SK-N-SH (cell line): ENCODE measurements around the gene GNG5. TPM values are rescaled to one million over a fixed set of nuclear protein-coding genes. Genes with fewer than 3 reads are reported as not detected.

Experiments
- CTCF ChIA-PET: fragments of 300-600, 350-600 bp; formaldehyde crosslinking; extraction: SDS; loops from one replicate; lab custom pipeline; 2021; lab: Yijun Ruan, JAX
- POLR2A ChIA-PET: fragments of 350-600 bp; sonication (Branson Sonifier 250); formaldehyde crosslinking; extraction: SDS; loops from one replicate; lab custom pipeline; 2020; ENCODE audit warnings: antibody characterized with exemption, inconsistent platforms; lab: Yijun Ruan, JAX
- DNase-seq: peaks from one replicate; pipeline ENCODE4 v3.0.0; 2012
- H2AFZ ChIP-seq: fragments of 200-600 bp; sonication (generic); 2 replicates; pipeline ENCODE4 v1.8.1; 2016; ENCODE audit warnings: antibody characterized with exemption, mild to moderate bottlenecking, low read depth
- H3F3A ChIP-seq: fragments of 200-600 bp; sonication (generic); replicated peaks from 2 replicates; pipeline ENCODE3; 2016; ENCODE audit warnings: antibody characterized with exemption, mild to moderate bottlenecking; ENCODE audit not compliant: insufficient read depth
- H3K27ac ChIP-seq, 2 experiments: fragments of 200-500 bp in 1 of 2; fragments of 200-600 bp in 1 of 2; sonication (Bioruptor generic) in 1 of 2; sonication (generic), shearing (Covaris generic) in 1 of 2; 2 replicates each; pipeline versions ENCODE4 v1.5.1 to v1.6.1; 2014 to 2016; ENCODE audit warnings: low read depth in 2 of 2, inconsistent platforms in 1 of 2, low read length in 1 of 2, mild to moderate bottlenecking in 1 of 2, mixed read lengths in 1 of 2
- H3K27me3 ChIP-seq: fragments of 200-600 bp; sonication (generic), shearing (Covaris generic); 2 replicates; pipeline ENCODE4 v1.6.1; 2016; ENCODE audit warnings: mixed run types; ENCODE audit not compliant: insufficient read depth
- H3K36me3 ChIP-seq, 2 experiments: fragments of 200-500 bp in 1 of 2; fragments of 200-600 bp in 1 of 2; sonication (Bioruptor generic) in 1 of 2; sonication (generic) in 1 of 2; replicated peaks in 1 of 2; 2 replicates each; pipeline versions ENCODE3 to v1.5.1; 2014 to 2016; ENCODE audit warnings: low read length in 1 of 2, mild to moderate bottlenecking in 1 of 2; ENCODE audit not compliant: insufficient read depth in 2 of 2, control insufficient read depth in 1 of 2
- H3K4me1 ChIP-seq, 2 experiments: fragments of 200-500 bp in 1 of 2; fragments of 200-600 bp in 1 of 2; sonication (Bioruptor generic) in 1 of 2; sonication (generic), shearing (Covaris generic) in 1 of 2; 2 replicates each; pipeline versions ENCODE4 v1.5.1 to v1.6.1; 2014 to 2016; ENCODE audit warnings: low read depth in 1 of 2, low read length in 1 of 2, mixed run types in 1 of 2; ENCODE audit not compliant: insufficient read depth in 2 of 2, control insufficient read depth in 1 of 2
- H3K4me2 ChIP-seq: fragments of 200-600 bp; sonication (generic), shearing (Covaris generic); 2 replicates; pipeline ENCODE4 v1.6.1; 2017; ENCODE audit warnings: mixed run types
- H3K4me3 ChIP-seq, 2 experiments: fragments of 200-500 bp in 1 of 2; fragments of 200-600 bp in 1 of 2; sonication (Bioruptor generic) in 1 of 2; sonication (generic), shearing (Covaris generic) in 1 of 2; 2 replicates each; pipeline versions ENCODE4 v1.5.1 to v1.8.1; 2014 to 2016; ENCODE audit warnings: low read depth in 2 of 2, inconsistent platforms in 1 of 2, low read length in 1 of 2, mild to moderate bottlenecking in 1 of 2, mixed read lengths in 1 of 2, moderate library complexity in 1 of 2
- H3K79me2 ChIP-seq: fragments of 200-600 bp; sonication (generic); 2 replicates; pipeline ENCODE4 v1.8.1; 2017; ENCODE audit warnings: mild to moderate bottlenecking; ENCODE audit not compliant: insufficient read depth
- H3K9ac ChIP-seq: fragments of 200-600 bp; sonication (generic); 2 replicates; pipeline ENCODE4 v1.6.1; 2017; ENCODE audit warnings: mixed run types
- H3K9me2 ChIP-seq: fragments of 200-600 bp; sonication (generic); 2 replicates; pipeline ENCODE4 v1.6.1; 2017; ENCODE audit warnings: mixed run types
- H3K9me3 ChIP-seq: fragments of 200-600 bp; sonication (generic); 2 replicates; pipeline ENCODE4 v1.6.1; 2017; ENCODE audit warnings: mixed run types, mild to moderate bottlenecking, moderate library complexity
- H4K20me1 ChIP-seq: fragments of 200-600 bp; sonication (generic); 2 replicates; pipeline ENCODE4 v1.6.1; 2017; ENCODE audit warnings: mild to moderate bottlenecking, mixed run types; ENCODE audit not compliant: insufficient read depth
- CHD2 ChIP-seq: fragments of 150-350 bp; IDR thresholded peaks from 2 replicates; pipeline ENCODE4 v1.6.1; 2018; ENCODE audit warnings: low read length; ENCODE audit not compliant: partially characterized antibody
- EP300 ChIP-seq, 2 experiments: IDR thresholded peaks; 2 replicates each; pipeline versions ENCODE4 v1.4.0 to v1.6.1; 2012; ENCODE audit warnings: borderline replicate concordance in 1 of 2, low read depth in 1 of 2, low read length in 1 of 2
- FOSL2 ChIP-seq: IDR thresholded peaks from 2 replicates; pipeline ENCODE4 v1.4.0; 2012; ENCODE audit warnings: low read depth, mild to moderate bottlenecking, moderate library complexity, borderline replicate concordance
- FOXJ3 ChIP-seq: sonication (generic); formaldehyde crosslinking; IDR thresholded peaks from 2 replicates; pipeline ENCODE4 v1.5.1; 2020; ENCODE audit warnings: mild to moderate bottlenecking, missing genetic modification reagents
- GABPA ChIP-seq: IDR thresholded peaks from 2 replicates; pipeline ENCODE4 v1.4.0; 2012; ENCODE audit warnings: low read depth, mild to moderate bottlenecking
- GATA2 ChIP-seq: sonication (generic); formaldehyde crosslinking; IDR thresholded peaks from 2 replicates; pipeline ENCODE4 v1.5.0; 2020; ENCODE audit warnings: mild to moderate bottlenecking, missing genetic modification reagents
- MEF2A ChIP-seq: IDR thresholded peaks from 2 replicates; pipeline ENCODE4 v1.4.0; 2012; ENCODE audit warnings: low read depth, borderline replicate concordance
- NRF1 ChIP-seq: IDR thresholded peaks from 2 replicates; pipeline ENCODE4 v1.6.1; 2012; ENCODE audit warnings: low read depth, mild to moderate bottlenecking, low read length
- RAD21 ChIP-seq: IDR thresholded peaks from 2 replicates; pipeline ENCODE4 v1.6.1; 2012; ENCODE audit warnings: mild to moderate bottlenecking, low read length
- RFX5 ChIP-seq: IDR thresholded peaks from 2 replicates; pipeline ENCODE4 v1.6.1; 2012; ENCODE audit warnings: mild to moderate bottlenecking, improper control_type of control experiment, low read length
- SIN3A ChIP-seq: IDR thresholded peaks from 2 replicates; pipeline ENCODE4 v1.6.1; 2012; ENCODE audit warnings: low read depth, mild to moderate bottlenecking, low read length, moderate library complexity, borderline replicate concordance
- TAF1 ChIP-seq: IDR thresholded peaks from 2 replicates; pipeline ENCODE4 v1.6.1; 2012; ENCODE audit warnings: low read depth, mild to moderate bottlenecking, low read length, moderate library complexity, borderline replicate concordance
- TCF12 ChIP-seq: IDR thresholded peaks from 2 replicates; pipeline ENCODE4 v1.4.0; 2012
- YY1 ChIP-seq: IDR thresholded peaks from 2 replicates; pipeline ENCODE4 v1.4.0; 2012; ENCODE audit warnings: low read depth, mild to moderate bottlenecking
- whole genome bisulfite sequencing: methylation state at CpG from one replicate; pipeline ENCODE4 v1.1.6; 2017; ENCODE audit warnings: low lambda C conversion rate; 5-methylcytosine and 5-hydroxymethylcytosine counted together
- polyA plus RNA-seq, 3 experiments: library from polyadenylated mRNA; depleted of rRNA; stranded (reverse); fragments of >200 nt; gene quantifications; 2 replicates each; pipeline ENCODE4 v1.2.3, GENCODE V29; 2012
- TF ChIP-seq, protein P1 (sequence below): IDR thresholded peaks from 2 replicates; pipeline ENCODE4 v1.4.0; 2012; ENCODE audit warnings: low read depth, borderline replicate concordance
- TF ChIP-seq, protein P2 (sequence below): fragments of 200-600 bp; sonication (generic); IDR thresholded peaks from 2 replicates; pipeline ENCODE4 v1.6.1; 2017; ENCODE audit warnings: antibody characterized with exemption, mild to moderate bottlenecking, moderate library complexity
- TF ChIP-seq, protein P3 (sequence below): fragments of 150-350 bp; IDR thresholded peaks from 2 replicates; pipeline ENCODE4 v1.6.1; 2017; ENCODE audit warnings: antibody characterized with exemption, low read length, low read depth, borderline replicate concordance
- TF ChIP-seq, protein P4 (sequence below): IDR thresholded peaks from 2 replicates; pipeline ENCODE4 v1.6.1; 2012; ENCODE audit warnings: mild to moderate bottlenecking, low read depth, low read length, moderate library complexity

GNG5 gene
- polyA plus RNA-seq, 1 of the 3 experiments (the other 2 are of a cell fraction) = 104 TPM

DNA sequence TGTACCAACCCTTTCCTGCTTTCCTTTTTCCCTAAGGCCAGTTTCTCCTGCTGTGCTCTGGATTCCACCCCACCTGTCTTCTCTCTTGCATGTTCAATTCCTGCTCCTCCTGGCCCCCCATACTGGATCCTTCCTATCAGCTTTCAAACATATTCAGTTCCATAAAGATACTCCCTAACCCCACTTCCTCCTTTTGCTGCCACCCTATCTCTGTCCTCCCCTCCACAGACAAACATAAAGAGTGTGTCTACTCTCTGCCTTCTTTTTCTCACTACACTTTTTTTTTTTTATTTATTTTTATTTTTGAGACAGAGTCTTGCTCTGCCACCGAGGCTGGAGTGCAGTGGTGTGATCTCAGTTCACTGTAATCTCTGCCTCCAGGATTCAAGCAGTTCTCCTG, 44.3 kb downstream of the GNG5 start:
- H4K20me1 ChIP-seq = no peaks in the 10 kb centered on the region
- H3K27ac ChIP-seq = no peak overlapping the region
- H3K4me1 ChIP-seq = no peaks in the 10 kb centered on the region
- H3K4me3 ChIP-seq = no peak overlapping the region
- WGBS = 46% methylated on average over 1 of the region's 1 CpG
- no peaks in the 10 kb centered on the region for H3K9me3 ChIP-seq
- ChIA-PET POLR2A (no interaction called here), CTCF (no interaction called here)
- H3K4me2 ChIP-seq = no peak overlapping the region
- H3F3A ChIP-seq = no peaks in the 10 kb centered on the region
- no peaks in the 10 kb centered on the region; the same call in 1 of the 2 replicates for H3K27me3 ChIP-seq
- no peak for TF ChIP-seq FOXJ3 (CRISPR knock-in tag)
- no peak for TF ChIP-seq SIN3A
- TF ChIP-seq RAD21 = no peak
- TF ChIP-seq EP300 (IDR thresholded peaks at IDR 0.05; ENCODE audit: borderline replicate concordance in 1 of 2, low read depth in 1 of 2, low read length in 1 of 2) = no peak
- TF ChIP-seq, protein P1, sequence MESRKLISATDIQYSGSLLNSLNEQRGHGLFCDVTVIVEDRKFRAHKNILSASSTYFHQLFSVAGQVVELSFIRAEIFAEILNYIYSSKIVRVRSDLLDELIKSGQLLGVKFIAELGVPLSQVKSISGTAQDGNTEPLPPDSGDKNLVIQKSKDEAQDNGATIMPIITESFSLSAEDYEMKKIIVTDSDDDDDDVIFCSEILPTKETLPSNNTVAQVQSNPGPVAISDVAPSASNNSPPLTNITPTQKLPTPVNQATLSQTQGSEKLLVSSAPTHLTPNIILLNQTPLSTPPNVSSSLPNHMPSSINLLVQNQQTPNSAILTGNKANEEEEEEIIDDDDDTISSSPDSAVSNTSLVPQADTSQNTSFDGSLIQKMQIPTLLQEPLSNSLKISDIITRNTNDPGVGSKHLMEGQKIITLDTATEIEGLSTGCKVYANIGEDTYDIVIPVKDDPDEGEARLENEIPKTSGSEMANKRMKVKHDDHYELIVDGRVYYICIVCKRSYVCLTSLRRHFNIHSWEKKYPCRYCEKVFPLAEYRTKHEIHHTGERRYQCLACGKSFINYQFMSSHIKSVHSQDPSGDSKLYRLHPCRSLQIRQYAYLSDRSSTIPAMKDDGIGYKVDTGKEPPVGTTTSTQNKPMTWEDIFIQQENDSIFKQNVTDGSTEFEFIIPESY = no peak
- DNase-seq = no peak
- H3K36me3 ChIP-seq = no peaks in the 10 kb centered on the region
- H3K79me2 ChIP-seq = no peaks in the 10 kb centered on the region
- no peaks in the 10 kb centered on the region for H3K9me2 ChIP-seq
- no peak overlapping the region for H2AFZ ChIP-seq
- H3K9ac ChIP-seq = no peak overlapping the region

DNA sequence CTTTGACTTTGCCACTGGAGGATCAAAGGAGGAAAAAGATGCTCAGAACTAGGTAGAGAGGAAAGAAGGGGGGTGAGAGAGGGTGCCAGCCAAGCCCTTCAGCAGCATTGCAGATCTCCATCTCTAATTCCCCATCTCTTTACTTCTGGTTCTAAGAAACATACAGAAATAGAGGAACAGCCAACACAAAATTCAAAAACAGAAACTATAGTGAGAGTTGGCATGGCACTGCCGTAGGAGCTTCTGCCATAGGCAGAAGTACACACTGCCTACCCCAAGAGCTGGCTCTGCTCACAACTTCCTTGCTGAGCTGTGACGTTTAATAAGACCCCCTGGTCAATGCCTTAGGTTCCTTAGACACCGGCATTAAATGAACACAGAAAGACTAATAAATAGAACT, 53.9 kb downstream of the GNG5 start:
- ChIA-PET POLR2A (no interaction called here), CTCF (interaction anchor here (1.6 kb wide), 1 partner anchor 10 kb away, joined by 6 read pairs; no protein-coding TSS in a partner anchor)
- Histone ChIP-seq H3K27me3 (no peaks in the 10 kb centered on the region; the same call in 1 of the 2 replicates), H3K4me2 (no peak overlapping the region), H3K79me2 (no peaks in the 10 kb centered on the region), H3K27ac (no peak overlapping the region), H3K9me3 (no peaks in the 10 kb centered on the region), H3K9ac (no peak overlapping the region), H3K9me2 (no peaks in the 10 kb centered on the region), H3K4me3 (no peak overlapping the region), H3K36me3 (no peaks in the 10 kb centered on the region), H4K20me1 (no peaks in the 10 kb centered on the region), H2AFZ (no peak overlapping the region), H3F3A (no peaks in the 10 kb centered on the region), H3K4me1 (no peaks in the 10 kb centered on the region)
- TF ChIP-seq TCF12 (no peak), TAF1 (no peak), GATA2 (CRISPR knock-in tag) (no peak), YY1 (no peak), NRF1 (no peak), RFX5 (no peak), FOXJ3 (CRISPR knock-in tag) (no peak), GABPA (no peak), CHD2 (no peak), MEF2A (no peak), FOSL2 (no peak)
- TF ChIP-seq, protein P2, sequence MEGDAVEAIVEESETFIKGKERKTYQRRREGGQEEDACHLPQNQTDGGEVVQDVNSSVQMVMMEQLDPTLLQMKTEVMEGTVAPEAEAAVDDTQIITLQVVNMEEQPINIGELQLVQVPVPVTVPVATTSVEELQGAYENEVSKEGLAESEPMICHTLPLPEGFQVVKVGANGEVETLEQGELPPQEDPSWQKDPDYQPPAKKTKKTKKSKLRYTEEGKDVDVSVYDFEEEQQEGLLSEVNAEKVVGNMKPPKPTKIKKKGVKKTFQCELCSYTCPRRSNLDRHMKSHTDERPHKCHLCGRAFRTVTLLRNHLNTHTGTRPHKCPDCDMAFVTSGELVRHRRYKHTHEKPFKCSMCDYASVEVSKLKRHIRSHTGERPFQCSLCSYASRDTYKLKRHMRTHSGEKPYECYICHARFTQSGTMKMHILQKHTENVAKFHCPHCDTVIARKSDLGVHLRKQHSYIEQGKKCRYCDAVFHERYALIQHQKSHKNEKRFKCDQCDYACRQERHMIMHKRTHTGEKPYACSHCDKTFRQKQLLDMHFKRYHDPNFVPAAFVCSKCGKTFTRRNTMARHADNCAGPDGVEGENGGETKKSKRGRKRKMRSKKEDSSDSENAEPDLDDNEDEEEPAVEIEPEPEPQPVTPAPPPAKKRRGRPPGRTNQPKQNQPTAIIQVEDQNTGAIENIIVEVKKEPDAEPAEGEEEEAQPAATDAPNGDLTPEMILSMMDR = no peak
- TF ChIP-seq, protein P3, sequence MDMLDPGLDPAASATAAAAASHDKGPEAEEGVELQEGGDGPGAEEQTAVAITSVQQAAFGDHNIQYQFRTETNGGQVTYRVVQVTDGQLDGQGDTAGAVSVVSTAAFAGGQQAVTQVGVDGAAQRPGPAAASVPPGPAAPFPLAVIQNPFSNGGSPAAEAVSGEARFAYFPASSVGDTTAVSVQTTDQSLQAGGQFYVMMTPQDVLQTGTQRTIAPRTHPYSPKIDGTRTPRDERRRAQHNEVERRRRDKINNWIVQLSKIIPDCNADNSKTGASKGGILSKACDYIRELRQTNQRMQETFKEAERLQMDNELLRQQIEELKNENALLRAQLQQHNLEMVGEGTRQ = no peak
- TF ChIP-seq, protein P4, sequence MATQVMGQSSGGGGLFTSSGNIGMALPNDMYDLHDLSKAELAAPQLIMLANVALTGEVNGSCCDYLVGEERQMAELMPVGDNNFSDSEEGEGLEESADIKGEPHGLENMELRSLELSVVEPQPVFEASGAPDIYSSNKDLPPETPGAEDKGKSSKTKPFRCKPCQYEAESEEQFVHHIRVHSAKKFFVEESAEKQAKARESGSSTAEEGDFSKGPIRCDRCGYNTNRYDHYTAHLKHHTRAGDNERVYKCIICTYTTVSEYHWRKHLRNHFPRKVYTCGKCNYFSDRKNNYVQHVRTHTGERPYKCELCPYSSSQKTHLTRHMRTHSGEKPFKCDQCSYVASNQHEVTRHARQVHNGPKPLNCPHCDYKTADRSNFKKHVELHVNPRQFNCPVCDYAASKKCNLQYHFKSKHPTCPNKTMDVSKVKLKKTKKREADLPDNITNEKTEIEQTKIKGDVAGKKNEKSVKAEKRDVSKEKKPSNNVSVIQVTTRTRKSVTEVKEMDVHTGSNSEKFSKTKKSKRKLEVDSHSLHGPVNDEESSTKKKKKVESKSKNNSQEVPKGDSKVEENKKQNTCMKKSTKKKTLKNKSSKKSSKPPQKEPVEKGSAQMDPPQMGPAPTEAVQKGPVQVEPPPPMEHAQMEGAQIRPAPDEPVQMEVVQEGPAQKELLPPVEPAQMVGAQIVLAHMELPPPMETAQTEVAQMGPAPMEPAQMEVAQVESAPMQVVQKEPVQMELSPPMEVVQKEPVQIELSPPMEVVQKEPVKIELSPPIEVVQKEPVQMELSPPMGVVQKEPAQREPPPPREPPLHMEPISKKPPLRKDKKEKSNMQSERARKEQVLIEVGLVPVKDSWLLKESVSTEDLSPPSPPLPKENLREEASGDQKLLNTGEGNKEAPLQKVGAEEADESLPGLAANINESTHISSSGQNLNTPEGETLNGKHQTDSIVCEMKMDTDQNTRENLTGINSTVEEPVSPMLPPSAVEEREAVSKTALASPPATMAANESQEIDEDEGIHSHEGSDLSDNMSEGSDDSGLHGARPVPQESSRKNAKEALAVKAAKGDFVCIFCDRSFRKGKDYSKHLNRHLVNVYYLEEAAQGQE = no peak
- 65% methylated on average over 3 of the region's 3 CpGs for WGBS
- no peak for DNase-seq
